ENCODE results near the gene EIF4G3.

DNA sequence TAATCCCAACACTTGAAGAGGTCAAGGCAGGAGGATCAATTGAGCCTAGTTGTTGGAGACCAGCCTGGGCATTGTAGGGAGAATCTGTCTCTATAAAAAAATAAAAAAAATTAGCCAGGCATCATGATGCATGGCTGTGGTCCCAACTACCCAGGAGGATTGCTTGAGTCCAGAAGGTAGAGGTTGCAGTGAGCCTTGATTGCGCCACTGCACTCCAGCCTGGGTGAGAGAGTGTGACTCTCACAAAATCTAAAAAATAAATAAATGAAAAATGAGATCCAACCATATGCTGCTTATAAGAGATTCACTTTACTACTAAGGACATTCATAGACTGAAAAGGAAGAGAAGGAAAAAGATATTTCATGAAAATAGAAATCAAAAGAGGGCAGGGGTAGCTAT is 342.5 kb downstream of the EIF4G3 start:
- TF ChIP-seq HDAC6 (IDR thresholded peaks at IDR 0.05; ENCODE audit: unreplicated experiment) (no peak), SMC3 (IDR thresholded peaks at IDR 0.05; ENCODE audit: borderline replicate concordance, low read length) (no peak)
- TF ChIP-seq, protein P1, sequence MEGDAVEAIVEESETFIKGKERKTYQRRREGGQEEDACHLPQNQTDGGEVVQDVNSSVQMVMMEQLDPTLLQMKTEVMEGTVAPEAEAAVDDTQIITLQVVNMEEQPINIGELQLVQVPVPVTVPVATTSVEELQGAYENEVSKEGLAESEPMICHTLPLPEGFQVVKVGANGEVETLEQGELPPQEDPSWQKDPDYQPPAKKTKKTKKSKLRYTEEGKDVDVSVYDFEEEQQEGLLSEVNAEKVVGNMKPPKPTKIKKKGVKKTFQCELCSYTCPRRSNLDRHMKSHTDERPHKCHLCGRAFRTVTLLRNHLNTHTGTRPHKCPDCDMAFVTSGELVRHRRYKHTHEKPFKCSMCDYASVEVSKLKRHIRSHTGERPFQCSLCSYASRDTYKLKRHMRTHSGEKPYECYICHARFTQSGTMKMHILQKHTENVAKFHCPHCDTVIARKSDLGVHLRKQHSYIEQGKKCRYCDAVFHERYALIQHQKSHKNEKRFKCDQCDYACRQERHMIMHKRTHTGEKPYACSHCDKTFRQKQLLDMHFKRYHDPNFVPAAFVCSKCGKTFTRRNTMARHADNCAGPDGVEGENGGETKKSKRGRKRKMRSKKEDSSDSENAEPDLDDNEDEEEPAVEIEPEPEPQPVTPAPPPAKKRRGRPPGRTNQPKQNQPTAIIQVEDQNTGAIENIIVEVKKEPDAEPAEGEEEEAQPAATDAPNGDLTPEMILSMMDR (IDR thresholded peaks at IDR 0.05 in 2 of 3, conservative IDR thresholded peaks at IDR 0.05 in 1 of 3; ENCODE audit: control insufficient read depth in 2 of 3, extremely low read depth in 1 of 3, insufficient read depth in 1 of 3, low read depth in 3 of 3, low read length in 3 of 3), result no peak
- TF ChIP-seq, protein P2, sequence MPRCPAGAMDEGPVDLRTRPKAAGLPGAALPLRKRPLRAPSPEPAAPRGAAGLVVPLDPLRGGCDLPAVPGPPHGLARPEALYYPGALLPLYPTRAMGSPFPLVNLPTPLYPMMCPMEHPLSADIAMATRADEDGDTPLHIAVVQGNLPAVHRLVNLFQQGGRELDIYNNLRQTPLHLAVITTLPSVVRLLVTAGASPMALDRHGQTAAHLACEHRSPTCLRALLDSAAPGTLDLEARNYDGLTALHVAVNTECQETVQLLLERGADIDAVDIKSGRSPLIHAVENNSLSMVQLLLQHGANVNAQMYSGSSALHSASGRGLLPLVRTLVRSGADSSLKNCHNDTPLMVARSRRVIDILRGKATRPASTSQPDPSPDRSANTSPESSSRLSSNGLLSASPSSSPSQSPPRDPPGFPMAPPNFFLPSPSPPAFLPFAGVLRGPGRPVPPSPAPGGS (IDR thresholded peaks at IDR 0.05; ENCODE audit: borderline replicate concordance, insufficient read depth, low read depth, low read length, poor library complexity, severe bottlenecking), result no peak

All from GM12878 (cell line).